GM19324 (cell line): ENCODE results near the gene DPEP1.
"Not testable (repeated sequence)": the region's sequence is repeated elsewhere in the genome, so short reads cannot be mapped to it uniquely, and the experiment has no call there.

Experiments used
- ATAC-seq: cut with Tn5 transposase; IDR thresholded peaks from one replicate; pipeline ENCODE4 v1.9.1; 2021; ENCODE audit warnings: mild to moderate bottlenecking, moderate library complexity; ENCODE audit not compliant: unreplicated experiment, low FRiP score

DPEP1 gene

GRCh38 chr16:89576153-89577054, 37.0 kb upstream of the DPEP1 start:
- no peak for ATAC-seq

GRCh38 chr16:89577055-89577759, 36.2 kb upstream of the DPEP1 start:
- no peak for ATAC-seq

GRCh38 chr16:89579351-89579750, 34.1 kb upstream of the DPEP1 start:
- no peak for ATAC-seq

- no peak for ATAC-seq
These were observed 32.3 kb upstream of the DPEP1 start for GRCh38 chr16:89581045-89581695.

- no peak for ATAC-seq
These were observed 31.4 kb upstream of the DPEP1 start for GRCh38 chr16:89581861-89582563.

GRCh38 chr16:89582614-89583196, 30.7 kb upstream of the DPEP1 start:
- ATAC-seq, result no peak

GRCh38 chr16:89583197-89583894, 30.1 kb upstream of the DPEP1 start:
- no peak for ATAC-seq

GRCh38 chr16:89583895-89584644, 29.4 kb upstream of the DPEP1 start:
- ATAC-seq, result no peak

GRCh38 chr16:89584768-89585549, 28.5 kb upstream of the DPEP1 start:
- no peak for ATAC-seq

- ATAC-seq, result no peak
These were observed 27.2 kb upstream of the DPEP1 start for GRCh38 chr16:89586218-89586617.

GRCh38 chr16:89586853-89587252, 26.6 kb upstream of the DPEP1 start:
- ATAC-seq, result no peak

- not testable (repeated sequence) for ATAC-seq
These were observed 25.8 kb upstream of the DPEP1 start for GRCh38 chr16:89587676-89588075.

GRCh38 chr16:89588413-89589109, 24.9 kb upstream of the DPEP1 start:
- no peak for ATAC-seq

- ATAC-seq, result no peak
These were observed 24.1 kb upstream of the DPEP1 start for GRCh38 chr16:89589241-89589926.

- no peak for ATAC-seq
These were observed 19.6 kb upstream of the DPEP1 start for GRCh38 chr16:89593841-89594240.

GRCh38 chr16:89595330-89596060, 17.9 kb upstream of the DPEP1 start:
- no peak for ATAC-seq
